ENCODE data around the gene ARFGAP1. TPM values are rescaled to one million over a fixed set of nuclear protein-coding genes. Genes with fewer than 3 reads are reported as not detected.

The ARFGAP1 gene
- total and polyA plus RNA-seq, 2 of the 4 experiments (the other 2 are of a cell fraction): 59.1 to 194 TPM

DNA sequence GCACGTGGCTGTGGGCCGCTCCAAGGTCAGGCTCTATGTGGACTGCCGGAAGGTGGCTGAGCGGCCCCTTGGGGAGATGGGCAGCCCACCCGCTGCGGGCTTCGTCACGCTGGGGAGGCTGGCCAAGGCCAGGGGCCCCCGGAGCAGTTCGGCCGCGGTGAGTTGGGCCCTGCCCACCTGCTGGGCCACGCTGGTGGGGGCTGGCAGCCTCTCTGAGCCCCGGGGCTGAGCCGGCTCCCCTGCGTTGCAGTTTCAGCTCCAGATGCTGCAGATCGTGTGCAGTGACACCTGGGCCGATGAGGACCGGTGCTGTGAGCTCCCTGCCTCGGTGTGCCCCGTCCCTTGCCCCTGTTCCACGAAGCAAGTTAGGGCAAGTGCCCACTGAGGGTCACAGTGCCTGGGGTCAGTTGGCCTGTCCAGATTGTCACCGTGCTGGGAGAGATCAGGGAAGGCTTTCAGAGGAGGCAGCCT is 47.5 kb downstream of the ARFGAP1 start:
- DNase-seq: no peak
- Histone ChIP-seq H3K9me1 (ENCODE audit: insufficient read depth, low read length) (no peaks in the 10 kb centered on the region), H3K14ac (replicated peaks; ENCODE audit: low read depth, low read length) (no peak overlapping the region), H2BK5ac (ENCODE audit: low read depth, low read length, poor library complexity, severe bottlenecking) (no peak overlapping the region), H4K5ac (ENCODE audit: low read depth, low read length) (no peak overlapping the region), H2BK15ac (ENCODE audit: low read depth, low read length) (no peak overlapping the region), H3K9ac (ENCODE audit: low read depth, low read length) (no peak overlapping the region), H2BK20ac (ENCODE audit: low read depth, low read length) (no peak overlapping the region), H3K4me1 (ENCODE audit: control insufficient read depth, insufficient read depth, low read length) (peaks cover 7% of the 10 kb centered on the region; the same call in 1 of the 2 replicates), H3K4me2 (ENCODE audit: low read depth, low read length) (no peak overlapping the region), H4K20me1 (ENCODE audit: insufficient read depth, low read length) (no peaks in the 10 kb centered on the region), H3K79me1 (ENCODE audit: low read depth in 1 of 2, low read length in 2 of 2) (no peaks in the 10 kb centered on the region), H2BK120ac (ENCODE audit: low read depth, low read length) (no peak overlapping the region), H4K8ac (ENCODE audit: low read depth in 2 of 2, low read length in 2 of 2) (no peak overlapping the region), H2AK9ac (replicated peaks; ENCODE audit: low read depth, low read length, poor library complexity) (no peak overlapping the region), H3K4me3 (ENCODE audit: insufficient read depth, low read depth, low read length) (no peak overlapping the region), H3K9me3 (ENCODE audit: control insufficient read depth, insufficient read depth, low read length) (no peaks in the 10 kb centered on the region), H3K27ac (ENCODE audit: insufficient read depth, low read length) (no peak overlapping the region), H3K4ac (ENCODE audit: low read depth, low read length) (no peak overlapping the region), H3K18ac (ENCODE audit: low read depth, low read length) (no peak overlapping the region), H3K36me3 (ENCODE audit: control insufficient read depth, insufficient read depth, low read length) (no peaks in the 10 kb centered on the region), H3K23ac (ENCODE audit: low read depth, low read length) (no peak overlapping the region), H3K56ac (ENCODE audit: extremely low read depth, insufficient read depth, low read length) (no peak overlapping the region), H4K91ac (ENCODE audit: insufficient read depth, low read depth, low read length) (no peak overlapping the region), H2AK5ac (ENCODE audit: low read depth, low read length) (no peak overlapping the region), H3K27me3 (ENCODE audit: control insufficient read depth, insufficient read depth, low read length) (peaks cover 51% of the 10 kb centered on the region), H2AFZ (replicated peaks; ENCODE audit: low read length, poor library complexity) (no peak overlapping the region)
- no TSS peak for BruUV-seq (replicated peaks)
- no peak for ATAC-seq (ENCODE audit: low read depth)
- 86% methylated on average over 15 of the region's 23 CpGs; no CpG with 5 or more reads in 1 of the 2 experiments for WGBS, 2 experiments (ENCODE audit: extremely low coverage in 2 of 2, insufficient read length in 1 of 2)
- in situ Hi-C loops (cut with MboI; ENCODE audit: low sequenced_read_pairs) (no loop called here), intact Hi-C loops (cut with micrococcal nuclease) (no loop called here), dilution Hi-C loops (cut with HindIII; ENCODE audit: low sequenced_read_pairs, unreplicated experiment) (no loop called here)
- ChIA-PET POLR2A (ENCODE audit: unreplicated experiment) (no interaction called here), CTCF (no interaction called here)
- TF ChIP-seq, protein P1, sequence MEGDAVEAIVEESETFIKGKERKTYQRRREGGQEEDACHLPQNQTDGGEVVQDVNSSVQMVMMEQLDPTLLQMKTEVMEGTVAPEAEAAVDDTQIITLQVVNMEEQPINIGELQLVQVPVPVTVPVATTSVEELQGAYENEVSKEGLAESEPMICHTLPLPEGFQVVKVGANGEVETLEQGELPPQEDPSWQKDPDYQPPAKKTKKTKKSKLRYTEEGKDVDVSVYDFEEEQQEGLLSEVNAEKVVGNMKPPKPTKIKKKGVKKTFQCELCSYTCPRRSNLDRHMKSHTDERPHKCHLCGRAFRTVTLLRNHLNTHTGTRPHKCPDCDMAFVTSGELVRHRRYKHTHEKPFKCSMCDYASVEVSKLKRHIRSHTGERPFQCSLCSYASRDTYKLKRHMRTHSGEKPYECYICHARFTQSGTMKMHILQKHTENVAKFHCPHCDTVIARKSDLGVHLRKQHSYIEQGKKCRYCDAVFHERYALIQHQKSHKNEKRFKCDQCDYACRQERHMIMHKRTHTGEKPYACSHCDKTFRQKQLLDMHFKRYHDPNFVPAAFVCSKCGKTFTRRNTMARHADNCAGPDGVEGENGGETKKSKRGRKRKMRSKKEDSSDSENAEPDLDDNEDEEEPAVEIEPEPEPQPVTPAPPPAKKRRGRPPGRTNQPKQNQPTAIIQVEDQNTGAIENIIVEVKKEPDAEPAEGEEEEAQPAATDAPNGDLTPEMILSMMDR (conservative IDR thresholded peaks at IDR 0.05; ENCODE audit: low read depth, low read length): no peak
- no peak for TF ChIP-seq SMC3 (IDR thresholded peaks at IDR 0.05; ENCODE audit: low read depth, low read length)
- TF ChIP-seq, protein P2, sequence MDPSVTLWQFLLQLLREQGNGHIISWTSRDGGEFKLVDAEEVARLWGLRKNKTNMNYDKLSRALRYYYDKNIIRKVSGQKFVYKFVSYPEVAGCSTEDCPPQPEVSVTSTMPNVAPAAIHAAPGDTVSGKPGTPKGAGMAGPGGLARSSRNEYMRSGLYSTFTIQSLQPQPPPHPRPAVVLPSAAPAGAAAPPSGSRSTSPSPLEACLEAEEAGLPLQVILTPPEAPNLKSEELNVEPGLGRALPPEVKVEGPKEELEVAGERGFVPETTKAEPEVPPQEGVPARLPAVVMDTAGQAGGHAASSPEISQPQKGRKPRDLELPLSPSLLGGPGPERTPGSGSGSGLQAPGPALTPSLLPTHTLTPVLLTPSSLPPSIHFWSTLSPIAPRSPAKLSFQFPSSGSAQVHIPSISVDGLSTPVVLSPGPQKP (IDR thresholded peaks at IDR 0.05; ENCODE audit: borderline replicate concordance, low read depth, low read length): no peak
- TF ChIP-seq BHLHE40 (IDR thresholded peaks at IDR 0.05; ENCODE audit: low read depth, low read length): no peak
